Large intestine (tissue), 12 donors: ENCODE results near the gene CDK9. TPM values are rescaled to one million over a fixed set of nuclear protein-coding genes. Genes with fewer than 3 reads are reported as not detected.

Source experiments
- DNase-seq, 2 donors: peaks; one replicate each; pipeline versions ENCODE4 v3.0.0 to v3.0.0-alpha.2; 2013
- H3K27ac ChIP-seq: one replicate; pipeline ENCODE4 v1.5.1; 2013; ENCODE audit warnings: low read length
- H3K27me3 ChIP-seq: 2 replicates; pipeline ENCODE4 v1.6.1; 2013; ENCODE audit warnings: low read length; ENCODE audit not compliant: control insufficient read depth, insufficient read depth
- H3K36me3 ChIP-seq: 2 replicates; pipeline ENCODE4 v1.6.1; 2013; ENCODE audit warnings: low read length; ENCODE audit not compliant: control insufficient read depth, insufficient read depth
- H3K4me1 ChIP-seq: one replicate; pipeline ENCODE4 v1.6.1; 2013; ENCODE audit warnings: low read length; ENCODE audit not compliant: control insufficient read depth, insufficient read depth
- H3K4me3 ChIP-seq: one replicate; pipeline ENCODE4 v1.5.1; 2013; ENCODE audit warnings: low read length
- H3K9me3 ChIP-seq: one replicate; pipeline ENCODE4 v1.6.1; 2013; ENCODE audit warnings: mild to moderate bottlenecking, low read depth, low read length, moderate library complexity; ENCODE audit not compliant: control insufficient read depth
- WGBS: methylation state at CpG from one replicate; pipeline ENCODE4 v1.1.5; 2013; ENCODE audit warnings: low lambda C conversion rate; ENCODE audit not compliant: insufficient coverage; 5-methylcytosine and 5-hydroxymethylcytosine counted together
- long read RNA-seq, 11 donors: transcript quantifications; one replicate each; lab custom pipeline, GENCODE V29; 2026
- polyA plus RNA-seq: library from polyadenylated mRNA; unstranded; fragments of 120-200 nt; gene quantifications from one replicate; pipeline ENCODE4 v1.2.1, GENCODE V29; 2013

CDK9 gene
- 57.4 TPM for polyA plus RNA-seq
- long read RNA-seq, donor 1, partial matches to known transcripts: 0 of 3 reads
- long read RNA-seq, donor 1, other reads (novel, unspliced or antisense): 0 of 3 reads
- long read RNA-seq, donor 2, transcript CDK9-201 (7 exons, 2,463 nt): major isoform, 19 of 30 reads
- long read RNA-seq, donor 2, partial matches to known transcripts: 6 of 30 reads
- long read RNA-seq, donor 2, other reads (novel, unspliced or antisense): 0 of 30 reads
- long read RNA-seq, donor 3: 0 reads
- long read RNA-seq, donor 4: 0 reads
- long read RNA-seq, donor 5, transcript CDK9-201 (7 exons, 2,463 nt): major isoform, 8 of 25 reads
- long read RNA-seq, donor 5, partial matches to known transcripts: 16 of 25 reads
- long read RNA-seq, donor 5, other reads (novel, unspliced or antisense): 0 of 25 reads
- long read RNA-seq, donor 6, transcript CDK9-201 (7 exons, 2,463 nt): major isoform, 17 of 29 reads
- long read RNA-seq, donor 6, partial matches to known transcripts: 7 of 29 reads
- long read RNA-seq, donor 6, other reads (novel, unspliced or antisense): 0 of 29 reads
- long read RNA-seq, donor 7, transcript CDK9-201 (7 exons, 2,463 nt): major isoform, 8 of 16 reads
- long read RNA-seq, donor 7, partial matches to known transcripts: 7 of 16 reads
- long read RNA-seq, donor 7, other reads (novel, unspliced or antisense): 0 of 16 reads
- long read RNA-seq, donor 8, transcript CDK9-201 (7 exons, 2,463 nt): major isoform, 16 of 29 reads
- long read RNA-seq, donor 8, partial matches to known transcripts: 7 of 29 reads
- long read RNA-seq, donor 8, other reads (novel, unspliced or antisense): 0 of 29 reads
- long read RNA-seq, donor 9, transcript CDK9-201 (7 exons, 2,463 nt): major isoform, 10 of 24 reads
- long read RNA-seq, donor 9, partial matches to known transcripts: 7 of 24 reads
- long read RNA-seq, donor 9, other reads (novel, unspliced or antisense): 0 of 24 reads
- long read RNA-seq, donor 10, transcript CDK9-201 (7 exons, 2,463 nt): major isoform, 24 of 27 reads
- long read RNA-seq, donor 10, partial matches to known transcripts: 0 of 27 reads
- long read RNA-seq, donor 10, other reads (novel, unspliced or antisense): 0 of 27 reads
- long read RNA-seq, donor 11, transcript CDK9-201 (7 exons, 2,463 nt): major isoform, 14 of 18 reads
- long read RNA-seq, donor 11, partial matches to known transcripts: 0 of 18 reads
- long read RNA-seq, donor 11, other reads (novel, unspliced or antisense): 0 of 18 reads

DNA sequence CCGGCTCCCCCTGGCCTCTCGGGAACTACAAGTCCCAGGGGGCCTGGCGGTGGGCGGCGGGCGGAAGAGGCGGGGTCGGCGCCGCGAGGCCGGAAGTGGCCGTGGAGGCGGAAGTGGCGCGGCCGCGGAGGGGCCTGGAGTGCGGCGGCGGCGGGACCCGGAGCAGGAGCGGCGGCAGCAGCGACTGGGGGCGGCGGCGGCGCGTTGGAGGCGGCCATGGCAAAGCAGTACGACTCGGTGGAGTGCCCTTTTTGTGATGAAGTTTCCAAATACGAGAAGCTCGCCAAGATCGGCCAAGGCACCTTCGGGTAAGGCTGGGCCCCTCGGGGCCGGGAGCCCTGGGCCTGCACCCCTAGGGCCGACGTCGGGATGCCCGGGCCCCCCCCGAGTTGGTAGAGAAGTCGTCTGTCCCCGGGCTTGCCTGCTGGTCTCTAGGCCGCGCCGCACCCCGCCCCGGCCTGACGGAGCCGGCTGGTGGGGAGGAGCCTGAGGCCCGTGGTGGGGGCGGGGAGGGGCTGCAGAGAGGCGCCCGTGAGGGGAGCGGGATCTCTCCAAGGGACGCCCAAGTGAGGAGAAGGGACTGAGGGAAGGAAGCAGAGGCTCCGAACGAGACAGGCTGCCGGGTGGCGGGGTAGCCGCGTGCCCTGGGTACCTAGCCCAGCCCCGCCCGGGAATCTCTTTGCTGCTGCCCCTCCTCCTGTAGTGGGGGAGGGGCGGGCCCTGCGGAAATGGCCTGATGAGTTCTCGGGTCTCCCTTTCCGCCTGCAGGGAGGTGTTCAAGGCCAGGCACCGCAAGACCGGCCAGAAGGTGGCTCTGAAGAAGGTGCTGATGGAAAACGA is at the start of gene CDK9:
Gene CDK9, plus strand, starts transcription at position 102 of the 840 bp plus-strand sequence. Its CDS starts 115 bp downstream, at position 217.
- H3K36me3 ChIP-seq: peaks cover 41% of the 10 kb centered on the region
- H3K9me3 ChIP-seq: no peaks in the 10 kb centered on the region
- H3K27me3 ChIP-seq: peaks cover 6% of the 10 kb centered on the region
- peak; percentile 84 to 93 for DNase-seq
- peak within 1 kb of the TSS; percentile 97 for H3K27ac ChIP-seq
- H3K4me3 ChIP-seq: peak within 1 kb of the TSS; percentile 98
- WGBS: no CpG with 5 or more reads among the region's 75 CpGs
- H3K4me1 ChIP-seq: peaks cover 18% of the 10 kb centered on the region

- Histone ChIP-seq H3K36me3 (no peaks in the 10 kb centered on the region), H3K4me3 (no peak overlapping the region), H3K4me1 (peaks cover 7% of the 10 kb centered on the region), H3K27ac (no peak overlapping the region), H3K9me3 (peaks cover 6% of the 10 kb centered on the region), H3K27me3 (peaks cover 43% of the 10 kb centered on the region)
- no peak for DNase-seq
- no CpG with 5 or more reads among the region's 13 CpGs for WGBS
Observed at GRCh38 chr9:127738666-127739065, 47.2 kb upstream of the CDK9 start.

GRCh38 chr9:127739614-127740330 is 46.1 kb upstream of the CDK9 start:
- Histone ChIP-seq H3K36me3 (peaks cover 3% of the 10 kb centered on the region), H3K4me1 (no peaks in the 10 kb centered on the region), H3K4me3 (no peak overlapping the region), H3K27ac (no peak overlapping the region), H3K27me3 (peaks cover 45% of the 10 kb centered on the region), H3K9me3 (peaks cover 6% of the 10 kb centered on the region)
- DNase-seq: no peak
- WGBS: no CpG with 5 or more reads among the region's 19 CpGs

- peaks cover 49% of the 10 kb centered on the region for H3K27me3 ChIP-seq
- H3K9me3 ChIP-seq: peaks cover 6% of the 10 kb centered on the region
- no peak overlapping the region for H3K4me3 ChIP-seq
- DNase-seq: peak in 1 of 2 donors; percentile 45
- H3K36me3 ChIP-seq: peaks cover 3% of the 10 kb centered on the region
- no CpG with 5 or more reads among the region's 38 CpGs for WGBS
- H3K4me1 ChIP-seq: no peaks in the 10 kb centered on the region
- no peak overlapping the region for H3K27ac ChIP-seq
Observed at GRCh38 chr9:127741831-127742434, 43.9 kb upstream of the CDK9 start.

DNA sequence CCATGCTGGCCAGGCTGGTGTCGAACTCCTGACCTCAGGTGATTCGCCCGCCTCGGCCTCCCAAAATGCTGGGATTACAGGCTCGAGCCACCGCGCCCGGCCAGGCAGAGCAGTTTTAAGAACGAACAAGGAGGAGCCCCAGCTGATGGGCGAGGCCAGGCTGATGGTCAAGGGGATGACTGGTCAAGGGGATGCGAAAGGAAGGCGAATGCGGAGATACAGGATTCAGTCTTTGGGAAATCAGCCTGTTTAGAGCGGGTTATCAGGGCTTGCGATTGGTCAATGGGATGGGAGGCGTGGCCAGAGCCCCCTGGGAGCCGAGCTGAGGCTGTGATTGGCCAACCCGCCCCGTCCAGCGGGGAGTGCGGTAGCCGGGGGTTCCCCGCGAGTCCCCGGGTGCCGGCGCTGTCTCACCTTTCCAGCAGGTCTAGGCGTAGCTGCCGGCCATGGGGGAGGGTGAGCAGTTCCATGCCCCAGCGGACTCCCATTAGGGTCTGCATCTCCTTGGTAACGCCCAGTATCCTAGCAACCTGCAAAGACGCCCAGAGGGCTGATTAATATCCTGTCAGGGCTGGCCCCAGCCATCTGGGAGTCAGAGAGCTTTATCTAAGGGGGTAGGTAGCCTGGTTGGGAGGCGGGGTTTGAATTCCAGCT is 43.3 kb upstream of the CDK9 start:
- Histone ChIP-seq H3K4me1 (no peaks in the 10 kb centered on the region), H3K27me3 (peaks cover 51% of the 10 kb centered on the region), H3K9me3 (peaks cover 6% of the 10 kb centered on the region), H3K4me3 (no peak overlapping the region), H3K36me3 (peaks cover 3% of the 10 kb centered on the region), H3K27ac (no peak overlapping the region)
- WGBS: no CpG with 5 or more reads among the region's 33 CpGs
- DNase-seq: peak in 1 of 2 donors; percentile 51

DNA sequence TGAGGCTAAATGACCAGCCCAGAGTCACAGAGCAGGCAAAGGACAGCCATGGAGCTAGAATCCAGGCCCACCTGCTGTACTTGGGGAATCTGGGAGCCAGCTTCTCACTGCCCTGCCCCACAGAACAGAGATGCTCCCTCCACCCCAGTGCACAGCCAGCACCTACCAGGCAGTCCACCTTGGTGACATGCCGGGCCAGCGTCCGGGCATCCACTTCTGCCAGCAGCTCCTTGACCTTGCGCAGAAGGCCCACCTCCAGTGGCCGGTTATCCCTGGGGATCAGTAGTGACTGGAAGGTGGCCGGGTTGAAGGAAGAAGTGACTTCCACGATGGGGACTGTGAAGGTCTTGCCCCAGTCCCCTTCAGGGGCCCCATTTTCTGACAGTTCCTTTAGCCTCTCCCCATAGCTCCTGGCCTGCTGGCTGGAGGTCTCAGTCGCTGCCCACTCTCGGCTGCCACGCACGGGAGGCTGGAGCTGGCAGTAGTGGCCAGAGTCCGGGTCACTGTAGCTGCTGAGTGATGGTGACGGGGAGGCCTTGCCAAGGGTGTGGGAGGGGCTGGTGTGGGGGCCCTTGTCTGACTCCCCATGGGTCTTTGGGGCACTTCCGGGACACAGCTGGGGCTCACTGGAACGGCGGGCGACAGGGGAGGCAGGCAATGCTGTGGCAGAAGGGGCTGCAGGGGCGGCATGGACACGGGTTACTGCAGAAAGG is 41.3 kb upstream of the CDK9 start:
- Histone ChIP-seq H3K9me3 (peaks cover 6% of the 10 kb centered on the region), H3K27me3 (peaks cover 46% of the 10 kb centered on the region), H3K4me1 (no peaks in the 10 kb centered on the region), H3K36me3 (peaks cover 3% of the 10 kb centered on the region), H3K4me3 (no peak overlapping the region), H3K27ac (no peak overlapping the region)
- no CpG with 5 or more reads among the region's 19 CpGs for whole genome bisulfite sequencing
- DNase-seq: no peak

DNA sequence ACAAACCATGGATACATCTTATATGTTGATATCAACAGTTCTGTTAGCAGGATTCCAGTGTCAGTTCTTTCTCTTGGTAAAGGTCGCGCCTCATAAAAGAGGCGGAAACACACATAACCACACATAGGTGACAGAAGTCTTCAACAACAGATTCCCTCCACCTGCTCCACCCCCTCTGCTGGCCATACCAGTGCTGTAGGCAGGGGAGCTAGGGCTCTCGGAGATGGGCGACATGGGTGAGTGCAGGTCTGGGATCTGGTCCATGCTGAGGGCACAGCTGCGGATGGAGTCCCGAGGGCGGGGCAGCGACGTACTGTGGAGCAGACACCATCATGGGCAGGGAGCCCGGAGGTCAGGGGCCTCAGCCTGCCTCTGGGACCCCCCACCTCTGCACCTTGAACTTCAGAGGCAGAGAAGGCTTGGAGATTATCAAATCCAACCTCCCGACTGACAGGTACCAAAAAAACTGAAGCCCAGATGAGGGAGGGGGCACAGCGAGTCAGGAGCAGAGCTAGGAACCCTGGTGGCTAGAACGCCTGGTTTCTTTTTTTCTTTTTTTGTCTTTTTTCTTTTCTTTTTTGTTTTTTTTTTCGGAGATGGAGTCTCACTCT is 38.8 kb upstream of the CDK9 start:
- Histone ChIP-seq H3K4me3 (no peak overlapping the region), H3K27ac (no peak overlapping the region), H3K36me3 (peaks cover 3% of the 10 kb centered on the region), H3K27me3 (peaks cover 34% of the 10 kb centered on the region), H3K4me1 (no peaks in the 10 kb centered on the region), H3K9me3 (peaks cover 4% of the 10 kb centered on the region)
- DNase-seq: no peak
- 100% methylated on average over 1 of the region's 15 CpGs for WGBS
